HG03442 (cell line): Measurements from ENCODE around the gene HNRNPA1.
A peak's percentile ranks its signal among the peaks of the same experiment; 100 is the strongest.
"Not testable (repeated sequence)": the region's sequence is repeated elsewhere in the genome, so short reads cannot be mapped to it uniquely, and the experiment has no call there.

ENCODE experiments used
- ATAC-seq: cut with Tn5 transposase; IDR thresholded peaks from one replicate; pipeline ENCODE4 v1.9.1; 2021; ENCODE audit warnings: mild to moderate bottlenecking, moderate library complexity; ENCODE audit not compliant: unreplicated experiment

The HNRNPA1 gene

GRCh38 chr12:54296393-54297099, 16.0 kb downstream of the HNRNPA1 start:
- no peak for ATAC-seq

GRCh38 chr12:54298904-54299303, 18.4 kb downstream of the HNRNPA1 start:
- ATAC-seq, result no peak

- ATAC-seq, result no peak
Measured at GRCh38 chr12:54299515-54300224, 19.1 kb downstream of the HNRNPA1 start.

DNA sequence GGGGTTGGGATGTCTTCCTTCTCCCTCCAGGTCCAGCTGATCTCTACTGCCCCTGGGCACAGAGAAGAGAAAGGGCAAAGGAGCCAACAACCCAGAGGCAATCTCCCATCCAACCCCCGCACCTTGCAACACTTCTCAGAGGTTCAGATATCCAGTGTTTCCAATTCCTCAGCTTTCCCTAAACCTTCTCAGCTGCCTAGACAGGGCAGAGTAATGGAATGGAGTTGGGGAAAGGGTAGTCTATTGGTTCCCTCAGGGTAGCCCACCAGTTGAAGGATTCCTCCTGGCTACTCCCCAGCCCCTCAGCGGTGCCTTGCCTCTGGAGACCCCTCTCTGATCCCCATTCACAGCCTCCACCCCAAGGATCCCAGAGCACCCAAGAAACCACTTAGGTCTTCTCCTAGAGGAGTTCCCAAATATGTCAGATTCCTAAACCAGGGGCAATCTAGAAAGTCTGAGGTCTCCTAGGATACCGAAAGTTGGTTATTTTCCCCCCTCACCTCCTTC, 19.8 kb downstream of the HNRNPA1 start:
- no peak for ATAC-seq

DNA sequence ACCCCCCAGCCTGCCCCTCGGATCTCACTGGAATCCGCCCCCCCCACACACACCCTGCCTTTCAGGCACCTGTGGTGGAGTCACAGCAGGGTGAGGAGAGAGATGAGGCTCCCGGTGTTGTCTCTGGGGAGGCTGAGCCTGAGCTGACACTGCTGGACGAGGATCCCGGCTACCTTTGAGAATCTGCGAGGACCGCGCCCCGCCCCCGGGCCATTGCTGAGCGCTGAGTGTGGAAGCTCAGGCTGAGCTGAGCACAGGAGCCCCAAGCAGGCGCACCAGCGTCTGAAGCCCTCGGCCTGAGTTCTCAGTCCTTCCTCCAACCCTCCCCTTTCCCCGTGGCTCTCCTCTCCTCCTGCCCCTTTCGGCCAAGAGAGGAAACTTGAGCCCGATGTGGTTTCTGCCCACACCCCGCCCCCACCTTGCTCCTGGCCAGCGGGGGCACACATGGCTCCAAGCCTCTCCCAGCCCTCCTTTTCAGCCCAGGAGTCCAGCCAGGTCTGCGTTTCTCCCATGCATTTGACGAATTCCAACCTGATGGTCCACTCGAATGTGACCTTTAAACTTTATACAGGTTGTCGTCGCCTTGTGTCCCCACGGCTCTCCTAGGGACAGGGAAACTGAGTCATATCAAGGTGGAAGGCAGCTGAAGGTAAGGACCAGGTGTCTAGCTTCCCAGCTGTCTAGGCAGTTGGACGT, 20.4 kb downstream of the HNRNPA1 start, which contains the start of gene NFE2:
Gene NFE2 (minus strand): TSS at position 284 of the 696 bp plus-strand sequence. CDS start 5,767 bp downstream, outside the sequence.
- no peak for ATAC-seq

DNA sequence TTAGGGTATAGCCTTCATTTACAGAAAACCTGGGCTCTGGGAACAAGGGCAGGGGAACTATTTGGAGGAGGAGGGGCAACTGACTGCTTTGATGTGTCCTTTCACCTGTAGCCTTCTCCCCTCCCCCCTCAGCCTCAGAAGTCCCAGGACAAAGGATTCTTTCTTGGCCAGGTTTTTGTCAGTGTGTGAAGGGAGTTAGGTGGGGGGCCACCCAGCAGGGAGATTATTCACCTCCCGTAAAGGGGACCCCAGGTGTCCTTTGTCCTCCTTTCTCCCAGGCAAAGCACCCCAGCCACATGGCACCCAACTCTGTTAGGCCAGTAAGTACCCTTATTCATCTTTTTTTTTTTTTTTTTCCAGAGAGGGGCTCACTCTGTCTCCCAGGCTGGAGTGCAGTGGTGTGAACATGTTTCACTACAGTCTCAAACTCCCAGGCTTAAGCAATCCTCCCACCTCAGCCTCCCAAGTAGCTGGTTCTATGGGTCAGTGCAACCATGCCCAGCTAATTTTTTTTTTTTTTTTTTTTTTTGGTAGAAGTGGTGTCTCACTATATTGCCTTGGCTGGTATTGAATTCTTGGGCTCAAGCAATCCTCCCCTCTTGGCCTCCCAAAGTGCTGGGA, 21.0 kb downstream of the HNRNPA1 start:
- no peak for ATAC-seq

DNA sequence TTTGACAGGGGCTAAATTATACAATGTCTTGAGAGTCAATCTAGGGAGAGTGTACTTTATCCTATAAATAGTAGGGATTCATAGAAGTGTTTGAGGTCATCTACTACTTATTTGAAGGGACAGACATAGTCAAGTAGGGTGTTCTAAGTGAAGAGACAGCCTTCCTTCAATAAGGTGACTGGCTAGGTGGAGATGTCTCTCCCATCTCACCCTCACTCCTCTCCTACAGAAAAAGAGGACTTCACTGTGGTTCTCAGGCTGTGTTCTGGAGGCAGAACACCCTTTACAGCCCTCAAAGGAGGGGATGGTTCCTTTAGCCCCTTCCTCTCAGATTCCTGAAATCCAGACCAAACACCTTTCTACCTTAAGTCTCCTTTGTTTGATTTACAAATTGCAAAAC, 23.1 kb downstream of the HNRNPA1 start:
- no peak for ATAC-seq

GRCh38 chr12:54304187-54304810, 23.8 kb downstream of the HNRNPA1 start:
- ATAC-seq, result no peak

DNA sequence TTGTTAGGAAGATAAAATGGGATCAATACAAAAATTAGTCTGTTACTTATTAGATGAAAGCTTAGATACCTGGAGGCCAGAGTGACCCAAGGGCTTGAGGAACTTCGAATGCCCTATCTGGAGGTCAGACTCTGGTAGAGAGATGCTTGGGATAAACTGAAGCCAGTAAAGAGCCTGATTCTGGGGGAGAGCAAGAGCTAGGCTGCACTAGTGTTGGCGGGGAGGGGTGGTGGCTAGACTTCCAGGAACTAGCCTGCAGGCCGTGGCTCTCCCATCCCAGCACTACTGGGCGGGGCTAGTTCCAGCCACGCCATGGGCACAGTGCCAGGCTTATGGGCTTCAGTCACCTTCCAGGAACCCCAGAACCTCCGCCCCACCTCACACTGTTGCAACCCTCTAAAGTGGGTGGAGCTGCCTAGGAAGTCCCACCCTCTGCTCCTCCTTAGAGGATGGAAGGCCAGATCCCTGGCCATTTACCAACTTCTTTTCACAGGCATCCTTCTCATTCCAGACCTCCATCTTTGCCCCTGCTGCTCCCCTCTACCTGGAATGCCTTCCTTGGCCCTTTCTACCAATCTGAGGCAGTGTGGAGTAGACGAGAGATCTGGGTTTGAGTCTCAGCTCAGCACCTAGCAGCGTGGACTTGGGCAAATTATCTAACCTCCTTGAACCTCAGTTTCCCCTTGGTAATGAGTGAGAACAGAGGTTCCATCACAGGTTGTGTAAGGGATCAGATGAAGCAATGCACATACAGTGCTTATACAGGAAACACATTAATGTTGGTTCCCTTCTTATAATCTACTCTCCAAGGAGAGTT, 26.6 kb downstream of the HNRNPA1 start:
- no peak for ATAC-seq

DNA sequence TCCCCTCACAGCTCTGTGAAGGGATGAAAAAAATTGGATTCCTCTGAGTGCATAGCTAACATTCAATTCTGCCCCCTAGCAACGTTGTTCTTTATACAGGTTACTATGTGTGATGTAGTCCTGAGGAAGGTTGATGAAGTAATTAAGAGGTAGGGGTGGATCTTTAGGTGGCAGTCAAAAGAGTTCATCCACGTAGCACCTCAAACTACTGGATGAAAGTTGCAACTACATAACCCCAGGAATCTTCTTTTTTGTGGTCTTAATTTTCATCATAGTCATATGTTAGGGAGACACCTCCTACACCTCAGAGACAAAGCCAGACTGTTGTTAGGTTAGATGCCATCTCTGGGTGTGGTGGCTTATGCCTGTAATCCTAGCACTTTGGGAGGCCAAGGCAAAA, 30.5 kb downstream of the HNRNPA1 start:
- ATAC-seq, result no peak

DNA sequence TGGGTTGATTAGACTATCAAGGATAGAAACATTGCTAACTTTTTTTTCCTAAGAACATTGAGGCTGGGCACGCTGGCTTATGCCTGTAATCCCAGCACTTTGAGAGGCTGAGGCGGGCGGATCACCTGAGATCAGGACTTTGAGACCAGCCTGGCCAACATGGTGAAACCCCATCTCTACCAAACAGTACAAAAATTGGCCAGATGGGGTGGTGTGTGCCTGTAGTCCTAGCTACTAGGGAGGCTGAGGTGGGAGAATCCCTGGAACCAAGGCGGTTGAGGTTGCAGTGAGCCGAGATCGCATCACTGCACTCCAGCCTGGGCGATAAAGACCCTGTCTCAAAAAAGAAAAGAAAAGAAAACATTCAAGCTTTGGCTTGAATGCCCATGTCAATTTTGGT, 31.8 kb downstream of the HNRNPA1 start:
- not testable (repeated sequence) for ATAC-seq

- ATAC-seq, result no peak
Measured at GRCh38 chr12:54321363-54321762, 40.8 kb downstream of the HNRNPA1 start.

DNA sequence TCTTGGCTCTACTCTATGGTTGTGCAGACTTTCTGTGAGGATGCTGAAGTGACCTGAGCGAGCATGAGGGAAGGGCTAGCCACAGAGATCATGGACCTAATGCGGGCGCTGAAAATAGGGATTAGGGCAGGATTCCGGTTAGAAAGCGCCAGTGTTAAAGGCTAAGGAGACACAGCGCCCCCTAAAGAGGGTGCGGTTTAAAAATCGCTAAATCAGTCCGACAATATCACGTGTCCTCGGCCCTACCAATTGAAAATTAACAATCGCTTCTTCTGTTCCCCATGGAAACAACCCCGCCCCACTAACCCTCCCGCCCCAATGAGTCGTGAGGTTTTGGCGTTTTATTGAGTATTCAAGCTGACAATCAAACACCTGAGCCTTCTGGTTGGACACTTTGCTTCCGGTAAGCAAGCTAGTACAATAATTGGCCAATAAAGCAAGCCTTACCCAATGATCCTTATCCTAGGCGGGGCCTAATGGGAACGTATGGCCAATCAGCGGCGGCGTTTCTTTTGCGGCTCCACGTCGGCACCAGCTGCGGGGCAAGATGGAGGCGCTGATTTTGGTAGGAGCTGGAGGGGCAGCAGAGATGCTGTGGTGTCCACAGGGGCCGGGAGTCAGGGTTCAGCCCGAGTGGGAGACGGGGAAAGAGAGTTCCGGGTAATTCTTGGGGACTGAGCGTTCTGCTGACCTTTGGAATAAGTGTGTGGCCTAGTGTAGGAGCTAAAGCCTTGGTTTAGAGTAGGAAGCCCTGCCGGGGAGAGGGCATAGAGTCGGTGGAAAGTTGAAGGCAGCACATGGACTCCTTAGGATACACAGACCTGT, 44.3 kb downstream of the HNRNPA1 start, which contains the start of gene COPZ1:
Gene COPZ1 (plus strand): TSS at position 515 of the 825 bp plus-strand sequence. CDS start 33 bp downstream, at position 548.
- ATAC-seq, result peak; percentile 96

DNA sequence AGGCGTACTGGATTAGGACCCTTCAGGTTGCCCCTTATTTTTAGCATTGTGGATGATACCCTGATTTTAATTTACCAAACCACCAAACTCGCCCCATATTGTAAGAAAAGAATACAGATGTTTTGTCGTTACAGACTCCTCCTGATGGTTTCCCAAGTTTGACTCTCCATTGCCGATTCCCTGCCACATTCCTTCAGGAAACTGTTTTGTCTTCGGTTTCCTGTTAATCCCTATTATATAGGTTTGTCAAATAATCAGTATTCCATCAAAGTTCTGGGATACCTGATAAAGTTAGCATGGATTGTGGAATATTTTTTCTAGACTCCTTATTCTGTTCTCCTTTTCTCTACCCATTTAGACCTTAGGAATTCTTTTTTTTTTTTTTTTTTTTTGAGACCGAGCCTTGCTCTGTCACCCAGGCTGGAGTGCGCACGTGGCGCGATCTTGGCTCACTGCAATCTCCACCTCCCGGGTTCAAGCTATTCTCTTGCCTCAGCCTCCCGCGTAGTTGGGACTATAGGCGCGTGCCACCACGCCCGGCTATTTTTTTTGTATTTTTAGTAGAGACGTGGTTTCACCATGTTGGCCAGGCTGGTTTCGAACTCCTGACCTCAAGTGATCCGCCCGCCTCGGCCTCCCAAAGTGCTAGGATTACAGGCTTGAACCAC, 45.0 kb downstream of the HNRNPA1 start:
- ATAC-seq, result not testable (repeated sequence)

DNA sequence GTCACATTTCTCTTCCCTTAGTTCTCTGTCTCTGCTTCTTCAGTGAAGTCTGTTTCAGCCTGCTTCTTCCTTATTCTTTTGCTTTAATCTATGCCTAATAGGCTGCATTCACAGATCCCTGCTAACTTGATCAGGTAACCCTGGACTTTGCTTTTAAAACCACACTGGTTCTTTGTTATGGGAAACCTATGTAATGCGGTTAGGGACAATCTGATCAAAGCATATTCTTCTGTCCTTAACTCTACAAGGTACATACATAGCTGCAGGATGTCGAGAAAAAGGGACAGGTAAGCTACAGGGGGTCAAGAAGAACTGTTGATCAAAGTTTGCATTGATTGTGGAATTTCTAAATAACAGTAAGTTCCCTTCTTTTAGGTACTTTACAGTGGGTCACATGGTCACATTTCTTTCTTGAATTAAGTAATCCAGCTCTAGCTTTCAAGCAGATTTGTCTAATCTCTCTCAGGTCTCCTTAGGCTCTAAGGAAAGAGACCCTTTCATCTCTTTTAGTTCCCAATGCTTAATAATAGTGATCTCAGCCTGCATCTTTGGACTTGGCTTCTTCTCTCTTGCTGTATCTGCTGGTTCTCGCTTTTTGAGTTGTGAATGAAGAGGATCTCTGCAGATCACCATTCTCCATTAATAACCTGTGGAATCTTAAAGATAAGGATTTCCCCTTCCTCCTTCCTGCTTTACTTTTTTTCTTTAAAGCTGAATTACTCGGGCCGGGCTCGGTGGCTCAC, 48.2 kb downstream of the HNRNPA1 start:
- no peak for ATAC-seq

GRCh38 chr12:54329759-54330158, 49.2 kb downstream of the HNRNPA1 start:
- no peak for ATAC-seq

DNA sequence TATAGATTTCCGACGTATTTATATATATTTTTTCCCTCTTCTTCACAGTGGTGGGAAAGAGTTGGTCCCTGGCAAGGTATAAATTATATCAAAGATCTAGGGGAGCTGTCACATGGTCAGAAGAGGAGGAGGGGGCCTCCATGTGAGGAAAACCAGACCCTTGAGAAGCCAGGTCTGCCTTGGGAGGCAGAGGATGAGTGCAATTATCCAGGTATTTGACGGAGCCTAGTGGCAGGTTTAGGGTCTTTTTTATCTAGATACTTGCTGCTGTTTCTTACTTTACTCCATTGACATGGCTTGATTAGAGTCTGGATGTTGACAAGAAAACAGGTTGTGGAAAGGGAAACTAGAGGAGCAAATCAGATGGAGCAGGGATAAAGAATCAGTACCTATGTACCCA, 49.9 kb downstream of the HNRNPA1 start:
- ATAC-seq, result no peak

- ATAC-seq, result no peak
Measured at GRCh38 chr12:54331461-54331860, 50.9 kb downstream of the HNRNPA1 start.
